ENCODE results near the gene SMCP.

SMCP gene

GRCh38 chr1:152886758-152887409, 8.8 kb downstream of the SMCP start:
- no peak for DNase-seq

- no peak for DNase-seq
These were observed 10.0 kb downstream of the SMCP start for GRCh38 chr1:152888126-152888525.

GRCh38 chr1:152899027-152899426, 20.9 kb downstream of the SMCP start:
- no peak for DNase-seq

GRCh38 chr1:152899883-152900282, 21.8 kb downstream of the SMCP start:
- no peak for DNase-seq

GRCh38 chr1:152901631-152902030, 23.5 kb downstream of the SMCP start:
- DNase-seq: no peak

GRCh38 chr1:152902636-152903035, 24.5 kb downstream of the SMCP start:
- DNase-seq: no peak

GRCh38 chr1:152904688-152905440, 26.7 kb downstream of the SMCP start:
- DNase-seq: no peak

- no peak for DNase-seq
These were observed 28.0 kb downstream of the SMCP start for GRCh38 chr1:152906023-152906565.

- DNase-seq: no peak
These were observed 29.8 kb downstream of the SMCP start, which contains the start of gene IVL for GRCh38 chr1:152907686-152908601. Gene IVL, plus strand, starts transcription at chr1:152908546. Its CDS starts 1,252 bp downstream, at chr1:152909798.

GRCh38 chr1:152909206-152909605, 31.1 kb downstream of the SMCP start:
- DNase-seq: no peak

GRCh38 chr1:152912471-152912870, 34.3 kb downstream of the SMCP start:
- no peak for DNase-seq

GRCh38 chr1:152912900-152913299, 34.8 kb downstream of the SMCP start:
- peak in 1 of 2 donors; percentile 2 for DNase-seq

- DNase-seq: no peak
These were observed 39.7 kb downstream of the SMCP start for GRCh38 chr1:152917794-152918193.

- no peak for DNase-seq
These were observed 40.9 kb downstream of the SMCP start for GRCh38 chr1:152919071-152919470.

- no peak for DNase-seq
These were observed 46.1 kb downstream of the SMCP start for GRCh38 chr1:152924191-152924590.

- peak in 1 of 2 donors; percentile 8 for DNase-seq
These were observed 48.0 kb downstream of the SMCP start for GRCh38 chr1:152926091-152926490.

GRCh38 chr1:152928671-152929070, 50.5 kb downstream of the SMCP start:
- DNase-seq: no peak

GRCh38 chr1:152932170-152932811, 54.2 kb downstream of the SMCP start:
- DNase-seq: no peak

- no peak for DNase-seq
These were observed 55.1 kb downstream of the SMCP start for GRCh38 chr1:152933196-152933595.
